SU-DHL-6 (cell line): Measurements from ENCODE around the gene IL32.
A peak's percentile ranks its signal among the peaks of the same experiment; 100 is the strongest.

Source experiments
- H2AFZ ChIP-seq: fragments of 200-600 bp; sonication (generic); 2 replicates; pipeline ENCODE4 v1.6.1; 2014; ENCODE audit warnings: low read depth, mild to moderate bottlenecking, moderate library complexity, mixed read lengths, antibody characterized with exemption, low read length; ENCODE audit not compliant: severe bottlenecking
- H3F3A ChIP-seq: fragments of 200-600 bp; shearing (Covaris generic); 2 replicates; pipeline ENCODE4 v1.6.0; 2016; ENCODE audit warnings: antibody characterized with exemption, mild to moderate bottlenecking; ENCODE audit not compliant: insufficient read depth
- H3K27ac ChIP-seq: fragments of 200-600 bp; sonication (generic); 2 replicates; pipeline ENCODE4 v1.5.1; 2016; ENCODE audit warnings: low read depth, mild to moderate bottlenecking, low read length, moderate library complexity, mixed read lengths
- H3K27me3 ChIP-seq: fragments of 200-600 bp; sonication (generic), shearing (Covaris generic); 2 replicates; pipeline ENCODE4 v1.6.0; 2014; ENCODE audit warnings: mild to moderate bottlenecking, low read length
- H3K36me3 ChIP-seq: fragments of 200-600 bp; sonication (generic); 2 replicates; pipeline ENCODE4 v1.6.1; 2014; ENCODE audit warnings: mild to moderate bottlenecking, low read length, mixed read lengths
- H3K4me2 ChIP-seq: fragments of 300-600, 200-600 bp; shearing (Covaris generic), sonication (generic); 2 replicates; pipeline ENCODE4 v1.6.0; 2014; ENCODE audit warnings: low read length, low read depth, mild to moderate bottlenecking; ENCODE audit not compliant: poor library complexity, severe bottlenecking
- H3K4me3 ChIP-seq: fragments of 200-600 bp; sonication (generic); 2 replicates; pipeline ENCODE4 v1.5.1; 2014; ENCODE audit warnings: antibody characterized with exemption, low read length, mild to moderate bottlenecking, mixed read lengths; ENCODE audit not compliant: insufficient read depth, poor library complexity, severe bottlenecking
- H3K79me2 ChIP-seq: fragments of 200-600 bp; sonication (generic); 2 replicates; pipeline ENCODE4 v1.6.1; 2014; ENCODE audit warnings: mild to moderate bottlenecking, low read length, moderate library complexity; ENCODE audit not compliant: insufficient read depth
- H3K9ac ChIP-seq: fragments of 200-600 bp; sonication (generic); 2 replicates; pipeline ENCODE4 v1.7.0; 2014; ENCODE audit warnings: mild to moderate bottlenecking, low read length
- H3K9me2 ChIP-seq: fragments of 200-600 bp; sonication (generic); replicated peaks from 2 replicates; pipeline ENCODE4 v1.6.1; 2014; ENCODE audit warnings: low read length; ENCODE audit not compliant: insufficient read depth
- H3K9me3 ChIP-seq: fragments of 200-600 bp; sonication (generic); 2 replicates; pipeline ENCODE4 v1.6.1; 2014; ENCODE audit warnings: low read length, mixed read lengths; ENCODE audit not compliant: insufficient read depth
- H4K20me1 ChIP-seq: fragments of 200-600 bp; sonication (generic); 2 replicates; pipeline ENCODE4 v1.6.1; 2014; ENCODE audit warnings: low read depth, mild to moderate bottlenecking, antibody characterized with exemption, low read length, moderate library complexity, mixed read lengths
- EZH2phosphoT487 ChIP-seq: fragments of 200-600 bp; sonication (generic), shearing (Covaris generic); conservative IDR thresholded peaks from 2 replicates; pipeline ENCODE4 v1.6.1; 2018; ENCODE audit warnings: mild to moderate bottlenecking, antibody characterized with exemption, low read length, moderate library complexity, mixed read lengths
- TF ChIP-seq, protein P1 (sequence below): fragments of 200-600 bp; sonication (generic); IDR thresholded peaks from one replicate; pipeline ENCODE4 v1.5.1; 2017; ENCODE audit warnings: antibody characterized with exemption, mild to moderate bottlenecking, low read length, moderate library complexity; ENCODE audit not compliant: insufficient read depth, poor library complexity, severe bottlenecking

Gene IL32

GRCh38 chr16:3106205-3106928 is 40.9 kb downstream of the IL32 start:
- Histone ChIP-seq H3F3A (no peaks in the 10 kb centered on the region), H3K9me3 (no peaks in the 10 kb centered on the region), H3K9ac (peak overlapping the region; percentile 79), H3K79me2 (no peaks in the 10 kb centered on the region), H3K4me3 (peak overlapping the region; percentile 75), H3K9me2 (no peaks in the 10 kb centered on the region), H4K20me1 (no peaks in the 10 kb centered on the region), H3K36me3 (no peaks in the 10 kb centered on the region), H3K4me2 (peak overlapping the region; percentile 97), H3K27me3 (no peaks in the 10 kb centered on the region), H2AFZ (peak overlapping the region; percentile 90), H3K27ac (peak overlapping the region; percentile 30)
- no peak for TF ChIP-seq EZH2phosphoT487
- TF ChIP-seq, protein P1, sequence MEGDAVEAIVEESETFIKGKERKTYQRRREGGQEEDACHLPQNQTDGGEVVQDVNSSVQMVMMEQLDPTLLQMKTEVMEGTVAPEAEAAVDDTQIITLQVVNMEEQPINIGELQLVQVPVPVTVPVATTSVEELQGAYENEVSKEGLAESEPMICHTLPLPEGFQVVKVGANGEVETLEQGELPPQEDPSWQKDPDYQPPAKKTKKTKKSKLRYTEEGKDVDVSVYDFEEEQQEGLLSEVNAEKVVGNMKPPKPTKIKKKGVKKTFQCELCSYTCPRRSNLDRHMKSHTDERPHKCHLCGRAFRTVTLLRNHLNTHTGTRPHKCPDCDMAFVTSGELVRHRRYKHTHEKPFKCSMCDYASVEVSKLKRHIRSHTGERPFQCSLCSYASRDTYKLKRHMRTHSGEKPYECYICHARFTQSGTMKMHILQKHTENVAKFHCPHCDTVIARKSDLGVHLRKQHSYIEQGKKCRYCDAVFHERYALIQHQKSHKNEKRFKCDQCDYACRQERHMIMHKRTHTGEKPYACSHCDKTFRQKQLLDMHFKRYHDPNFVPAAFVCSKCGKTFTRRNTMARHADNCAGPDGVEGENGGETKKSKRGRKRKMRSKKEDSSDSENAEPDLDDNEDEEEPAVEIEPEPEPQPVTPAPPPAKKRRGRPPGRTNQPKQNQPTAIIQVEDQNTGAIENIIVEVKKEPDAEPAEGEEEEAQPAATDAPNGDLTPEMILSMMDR: no peak

GRCh38 chr16:3112058-3112880 is 46.8 kb downstream of the IL32 start, which contains the start of gene ZNF205:
Gene ZNF205, plus strand, starts transcription at chr16:3112586. Its CDS starts 845 bp downstream, at chr16:3113431.
- no peaks in the 10 kb centered on the region for H3K79me2 ChIP-seq
- H3K9ac ChIP-seq: no peak within 1 kb of the TSS
- TF ChIP-seq, protein P1: no peak
- TF ChIP-seq EZH2phosphoT487: no peak
- H3K27ac ChIP-seq: no peak within 1 kb of the TSS
- no peaks in the 10 kb centered on the region for H3K9me2 ChIP-seq
- H3K4me2 ChIP-seq: no peak within 1 kb of the TSS
- no peak within 1 kb of the TSS for H2AFZ ChIP-seq
- H3K9me3 ChIP-seq: no peaks in the 10 kb centered on the region
- no peaks in the 10 kb centered on the region for H3K27me3 ChIP-seq
- H3F3A ChIP-seq: no peaks in the 10 kb centered on the region
- no peaks in the 10 kb centered on the region for H3K36me3 ChIP-seq
- H4K20me1 ChIP-seq: no peaks in the 10 kb centered on the region
- H3K4me3 ChIP-seq: no peak within 1 kb of the TSS

DNA sequence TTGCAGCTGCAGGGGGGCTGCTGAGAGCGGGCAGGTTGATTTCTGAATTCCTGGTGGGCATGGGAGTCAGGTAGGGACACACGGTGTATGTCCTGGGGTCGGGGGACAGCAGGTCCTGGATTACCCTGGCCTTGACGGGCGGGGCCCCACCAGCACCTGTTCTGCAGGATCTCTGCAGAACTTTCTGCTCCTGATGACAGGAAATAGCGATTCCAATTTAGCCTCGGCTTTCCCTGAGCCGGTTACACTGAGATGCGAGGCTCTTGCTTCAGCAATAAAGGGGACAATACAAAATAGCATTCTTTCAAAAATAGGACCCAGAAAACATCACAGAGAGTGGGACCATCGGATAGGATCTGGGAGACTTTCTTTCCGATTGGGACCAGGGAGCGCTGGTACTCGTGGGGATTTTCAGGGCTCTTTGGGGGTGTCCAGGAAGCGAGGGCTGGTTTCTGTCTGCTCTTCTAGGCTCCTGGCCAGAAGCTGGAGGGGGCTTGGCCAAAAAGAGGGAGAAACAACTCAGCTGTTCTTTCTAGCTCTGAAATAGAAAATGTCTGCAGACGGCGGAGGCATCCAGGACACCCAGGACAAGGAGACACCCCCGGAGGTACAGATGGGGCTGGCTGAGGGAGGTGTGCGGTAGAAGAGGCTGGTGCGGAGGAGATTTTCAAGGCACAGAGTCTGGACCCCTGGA is 47.6 kb downstream of the IL32 start:
- Histone ChIP-seq H3K4me3 (no peak overlapping the region), H3K27me3 (no peaks in the 10 kb centered on the region), H3K27ac (no peak overlapping the region), H3K36me3 (no peaks in the 10 kb centered on the region), H3K4me2 (no peak overlapping the region), H3F3A (no peaks in the 10 kb centered on the region), H3K9ac (no peak overlapping the region), H3K9me3 (no peaks in the 10 kb centered on the region), H2AFZ (no peak overlapping the region), H3K79me2 (no peaks in the 10 kb centered on the region), H4K20me1 (no peaks in the 10 kb centered on the region), H3K9me2 (no peaks in the 10 kb centered on the region)
- TF ChIP-seq, protein P1: no peak
- no peak for TF ChIP-seq EZH2phosphoT487
